ENCODE results near the gene ABHD10. TPM values are rescaled to one million over a fixed set of nuclear protein-coding genes. Genes with fewer than 3 reads are reported as not detected.

ABHD10 gene
- total RNA-seq, 4 donors from 2014 or later, result 2.2 to 23.3 (median 9.3) TPM

- no peak overlapping the region for H3K27ac ChIP-seq
- no peak for TF ChIP-seq POLR2A (IDR thresholded peaks at IDR 0.05)
- TF ChIP-seq POLR2AphosphoS5 (IDR thresholded peaks at IDR 0.05), result no peak
- no peak for TF ChIP-seq EP300 (IDR thresholded peaks at IDR 0.05; ENCODE audit: low read depth)
- TF ChIP-seq CTCF (IDR thresholded peaks at IDR 0.05), result no peak
- H3K36me3 ChIP-seq, result peaks cover 0 to 2% (median 0%) of the 10 kb centered on the region in 4 donors
- H3K4me1 ChIP-seq, result peaks cover 0 to 37% (median 15%) of the 10 kb centered on the region in 4 donors
- H3K27me3 ChIP-seq, result no peaks in the 10 kb centered on the region
- 35 to 48% methylated on average over 3 of the region's 3 CpGs for WGBS, 2 donors (ENCODE audit: low coverage in 1 of 2)
- DNase-seq, result no peak
- intact Hi-C loops (cut with DNase I; ENCODE audit: low total_unique reads) (no loop called here), in situ Hi-C loops (cut with MboI; ENCODE audit: low pct_ligation_motif_present in 1 of 4, low pct_unique_long_range_greater_than_20kb in 1 of 4, low sequenced_read_pairs in 3 of 4) (no loop called here)
- H3K9me3 ChIP-seq, result no peaks in the 10 kb centered on the region
- no peak overlapping the region for H3K4me3 ChIP-seq
Observed at GRCh38 chr3:111981457-111981763, 2.6 kb downstream of the ABHD10 start.

GRCh38 chr3:111984636-111985298 lies 5.9 kb downstream of the ABHD10 start:
- intact Hi-C loops (cut with DNase I; ENCODE audit: low total_unique reads), result no loop called here
- no peak overlapping the region for H3K4me3 ChIP-seq
- H3K9me3 ChIP-seq, result no peaks in the 10 kb centered on the region
- DNase-seq, result no peak
- H3K27me3 ChIP-seq, result no peaks in the 10 kb centered on the region
- TF ChIP-seq POLR2AphosphoS5 (IDR thresholded peaks at IDR 0.05), result no peak
- no peak for TF ChIP-seq CTCF (IDR thresholded peaks at IDR 0.05)
- H3K4me1 ChIP-seq, result peaks cover 0 to 38% (median 11%) of the 10 kb centered on the region in 4 donors
- WGBS, 2 donors (ENCODE audit: low coverage in 1 of 2), result 15 to 35% methylated on average over 2 of the region's 2 CpGs
- in situ Hi-C loops (cut with MboI; ENCODE audit: low pct_ligation_motif_present in 1 of 4, low pct_unique_long_range_greater_than_20kb in 1 of 4, low sequenced_read_pairs in 3 of 4), result no loop called here
- peaks cover 0 to 21% (median 6%) of the 10 kb centered on the region in 4 donors for H3K36me3 ChIP-seq
- H3K27ac ChIP-seq, result no peak overlapping the region

GRCh38 chr3:111986800-111987199 lies 8.0 kb downstream of the ABHD10 start:
- peaks cover 0 to 33% (median 9%) of the 10 kb centered on the region in 4 donors for H3K36me3 ChIP-seq
- 76 to 80% methylated on average over 3 of the region's 3 CpGs for WGBS, 2 donors (ENCODE audit: low coverage in 1 of 2)
- in situ Hi-C loops (cut with MboI; ENCODE audit: low pct_ligation_motif_present in 1 of 4, low pct_unique_long_range_greater_than_20kb in 1 of 4, low sequenced_read_pairs in 3 of 4) (no loop called here), intact Hi-C loops (cut with DNase I; ENCODE audit: low total_unique reads) (no loop called here)
- no peaks in the 10 kb centered on the region for H3K9me3 ChIP-seq
- no peaks in the 10 kb centered on the region for H3K27me3 ChIP-seq
- H3K4me1 ChIP-seq, result peaks cover 0 to 19% (median 0%) of the 10 kb centered on the region in 4 donors
- H3K27ac ChIP-seq, result no peak overlapping the region
- no peak for DNase-seq
- no peak for TF ChIP-seq CTCF (IDR thresholded peaks at IDR 0.05)
- TF ChIP-seq POLR2AphosphoS5 (IDR thresholded peaks at IDR 0.05), result no peak
- no peak overlapping the region for H3K4me3 ChIP-seq

GRCh38 chr3:111989061-111989678 lies 10.3 kb downstream of the ABHD10 start:
- DNase-seq, result no peak
- in situ Hi-C loops (cut with MboI; ENCODE audit: low pct_ligation_motif_present in 1 of 4, low pct_unique_long_range_greater_than_20kb in 1 of 4, low sequenced_read_pairs in 3 of 4) (no loop called here), intact Hi-C loops (cut with DNase I; ENCODE audit: low total_unique reads) (no loop called here)
- H3K9me3 ChIP-seq, result no peaks in the 10 kb centered on the region
- peaks cover 0 to 13% (median 0%) of the 10 kb centered on the region in 4 donors for H3K4me1 ChIP-seq
- H3K27me3 ChIP-seq, result no peaks in the 10 kb centered on the region
- H3K27ac ChIP-seq, result no peak overlapping the region
- WGBS, 2 donors (ENCODE audit: low coverage in 1 of 2), result 47 to 60% methylated on average over 3 of the region's 3 CpGs
- no peak overlapping the region for H3K4me3 ChIP-seq
- TF ChIP-seq EP300 (IDR thresholded peaks at IDR 0.05; ENCODE audit: low read depth) (no peak), CTCF (IDR thresholded peaks at IDR 0.05) (peak; percentile 59 to 68 (median 62))
- H3K36me3 ChIP-seq, result peaks cover 0 to 35% (median 12%) of the 10 kb centered on the region in 4 donors
